CD14-positive monocyte (primary cell): Measurements from ENCODE around the gene DMGDH. TPM values are rescaled to one million over a fixed set of nuclear protein-coding genes. Genes with fewer than 3 reads are reported as not detected.

Experiments used
- DNase-seq, 3 donors: peaks; one replicate each; pipeline ENCODE4 v3.0.0-alpha.2; 2011 to 2022
- H2AFZ ChIP-seq: 2 replicates; pipeline ENCODE4 v1.6.0; 2012; ENCODE audit warnings: mild to moderate bottlenecking, low read depth, low read length, inconsistent platforms; ENCODE audit not compliant: insufficient read depth, poor library complexity, severe bottlenecking
- H3K27ac ChIP-seq, 2 donors: 1 replicate in 1 of 2; 2 replicates in 1 of 2; pipeline ENCODE4 v1.5.1; 2012 to 2013; ENCODE audit warnings: low read length in 2 of 2, control low read depth in 1 of 2, inconsistent platforms in 1 of 2, low read depth in 1 of 2, mild to moderate bottlenecking in 1 of 2
- H3K27me3 ChIP-seq, 2 donors: one replicate each; pipeline versions ENCODE4 v1.6.0 to v1.6.1; 2011 to 2013; ENCODE audit warnings: low read length in 2 of 2; ENCODE audit not compliant: control insufficient read depth in 2 of 2, insufficient read depth in 2 of 2
- H3K36me3 ChIP-seq, 2 donors: replicated peaks in 1 of 2; 1 replicate in 1 of 2; 2 replicates in 1 of 2; pipeline versions ENCODE4 v1.5.1 to v1.6.1; 2012 to 2013; ENCODE audit warnings: low read length in 2 of 2, control low read depth in 1 of 2, inconsistent platforms in 1 of 2, mild to moderate bottlenecking in 1 of 2; ENCODE audit not compliant: insufficient read depth in 2 of 2, control insufficient read depth in 1 of 2
- H3K4me1 ChIP-seq, 2 donors: 1 replicate in 1 of 2; 2 replicates in 1 of 2; pipeline versions ENCODE4 v1.5.1 to v1.6.1; 2012 to 2013; ENCODE audit warnings: low read length in 2 of 2, control low read depth in 1 of 2, inconsistent platforms in 1 of 2, mild to moderate bottlenecking in 1 of 2, moderate library complexity in 1 of 2; ENCODE audit not compliant: insufficient read depth in 2 of 2, control insufficient read depth in 1 of 2
- H3K4me2 ChIP-seq: replicated peaks from 2 replicates; pipeline ENCODE3; 2012; ENCODE audit warnings: low read length, moderate library complexity, mild to moderate bottlenecking; ENCODE audit not compliant: poor library complexity, severe bottlenecking; ENCODE audit errors: extremely low read depth
- H3K4me3 ChIP-seq, 3 experiments: fragments of 200-600 bp in 1 of 3; sonication (generic) in 1 of 3; replicated peaks in 1 of 3; 1 replicate in 2 of 3; 2 replicates in 1 of 3; pipeline ENCODE4 v1.5.1; 2011 to 2013; ENCODE audit warnings: low read length in 3 of 3, mild to moderate bottlenecking in 3 of 3, control low read depth in 2 of 3, low read depth in 2 of 3, inconsistent platforms in 1 of 3, moderate library complexity in 1 of 3
- H3K79me2 ChIP-seq: 2 replicates; pipeline ENCODE4 v1.6.0; 2012; ENCODE audit warnings: mild to moderate bottlenecking, control low read depth, inconsistent platforms, low read length, moderate library complexity; ENCODE audit not compliant: insufficient read depth
- H3K9ac ChIP-seq: 2 replicates; pipeline ENCODE4 v1.6.0; 2017; ENCODE audit warnings: low read length, mild to moderate bottlenecking; ENCODE audit not compliant: insufficient read depth, poor library complexity, severe bottlenecking
- H3K9me3 ChIP-seq, 2 donors: replicated peaks in 1 of 2; 1 replicate in 1 of 2; 2 replicates in 1 of 2; pipeline versions ENCODE4 v1.5.1 to v1.6.1; 2012 to 2013; ENCODE audit warnings: low read length in 2 of 2, control low read depth in 1 of 2; ENCODE audit not compliant: control insufficient read depth in 1 of 2, insufficient read depth in 1 of 2
- H4K20me1 ChIP-seq: 2 replicates; pipeline ENCODE4 v1.6.0; 2012; ENCODE audit warnings: mild to moderate bottlenecking, low read length, control low read depth, moderate library complexity; ENCODE audit not compliant: insufficient read depth
- H3K27ac Mint-ChIP-seq, 7 donors: one replicate each; pipeline ENCODE4 v1.8.0; 2020; ENCODE audit warnings: mild to moderate bottlenecking in 7 of 7, mixed read lengths in 7 of 7, moderate library complexity in 6 of 7, inconsistent platforms in 2 of 7
- H3K27me3 Mint-ChIP-seq, 3 donors: one replicate each; pipeline ENCODE4 v1.8.0; 2021 to 2022; ENCODE audit warnings: low read depth in 3 of 3, mild to moderate bottlenecking in 3 of 3, mixed read lengths in 3 of 3, moderate library complexity in 3 of 3, inconsistent platforms in 1 of 3
- H3K36me3 Mint-ChIP-seq, 2 donors: one replicate each; pipeline ENCODE4 v1.8.0; 2020; ENCODE audit warnings: mixed read lengths in 2 of 2, inconsistent platforms in 1 of 2, mild to moderate bottlenecking in 1 of 2
- H3K4me1 Mint-ChIP-seq: one replicate; pipeline ENCODE4 v1.8.0; 2020; ENCODE audit warnings: mild to moderate bottlenecking, mixed read lengths
- H3K4me3 Mint-ChIP-seq, 2 donors: one replicate each; pipeline ENCODE4 v1.8.0; 2020; ENCODE audit warnings: mild to moderate bottlenecking in 2 of 2, mixed read lengths in 2 of 2, moderate library complexity in 1 of 2
- H3K9me3 Mint-ChIP-seq, 7 donors: one replicate each; pipeline ENCODE4 v1.8.0; 2020 to 2022; ENCODE audit warnings: mixed read lengths in 7 of 7, mild to moderate bottlenecking in 6 of 7, moderate library complexity in 6 of 7, inconsistent platforms in 2 of 7
- CTCF ChIP-seq: fragments of 200-600 bp; IDR thresholded peaks from one replicate; pipeline ENCODE4 v1.8.0; 2022; ENCODE audit warnings: antibody characterized with exemption, mild to moderate bottlenecking
- WGBS: methylation state at CpG from one replicate; pipeline ENCODE4 v1.1.5; 2013; ENCODE audit warnings: missing lambda C conversion rate; ENCODE audit not compliant: insufficient coverage; 5-methylcytosine and 5-hydroxymethylcytosine counted together
- intact Hi-C, 2 donors: fragments of 100-400 bp; cut with micrococcal nuclease; formaldehyde crosslinking; loops; one replicate each; pipeline versions ENCODE4 v1.15.0 to v1.15.1; 2023
- polyA plus RNA-seq, 3 donors: library from polyadenylated mRNA; depleted of rRNA in 1 of 3; unstranded in 2 of 3; stranded (reverse) in 1 of 3; fragments of 300-500 nt in 2 of 3; fragments of >200 nt in 1 of 3; fragmentation: Illumina TruSeq in 2 of 3; gene quantifications; 1 replicate in 2 of 3; 2 replicates in 1 of 3; pipeline ENCODE4 v1.2.3, GENCODE V29; 2012 to 2021

Gene DMGDH
- polyA plus RNA-seq, 3 donors, result not detected

DNA sequence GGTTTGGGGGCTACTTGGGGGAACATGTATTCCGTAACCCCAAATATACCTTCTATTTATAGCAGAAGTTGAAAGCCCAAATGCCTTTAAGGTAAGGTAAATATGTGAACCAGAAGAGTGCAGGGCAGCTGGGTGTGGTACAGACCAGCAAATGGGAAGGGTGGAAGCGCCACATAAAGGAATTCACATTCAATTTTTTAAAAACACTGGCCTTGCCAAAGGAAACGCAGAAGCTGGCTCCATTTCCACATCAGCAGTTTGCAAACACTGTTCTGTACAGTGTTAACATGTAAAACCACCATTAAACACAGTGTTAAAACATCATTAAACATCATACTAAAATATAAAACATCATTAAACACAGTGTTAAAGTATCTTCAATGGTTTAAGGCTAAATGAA, 38.6 kb upstream of the DMGDH start:
- no peak overlapping the region for H3K27ac Mint-ChIP-seq
- peaks cover 0 to 4% of the 10 kb centered on the region in 2 donors for H3K36me3 Mint-ChIP-seq
- H3K4me3 Mint-ChIP-seq, result no peak overlapping the region
- Histone ChIP-seq H3K4me1 (peaks cover 18 to 23% of the 10 kb centered on the region in 2 donors), H2AFZ (no peak overlapping the region), H4K20me1 (no peaks in the 10 kb centered on the region), H3K4me3 (no peak overlapping the region), H3K36me3 (no peaks in the 10 kb centered on the region), H3K79me2 (no peaks in the 10 kb centered on the region), H3K4me2 (no peak overlapping the region), H3K9ac (no peak overlapping the region), H3K9me3 (peaks cover 0 to 12% of the 10 kb centered on the region in 2 donors), H3K27me3 (peaks cover 27 to 36% of the 10 kb centered on the region in 2 donors), H3K27ac (no peak overlapping the region)
- no peak for TF ChIP-seq CTCF
- no CpG with 5 or more reads among the region's 3 CpGs for WGBS
- H3K27me3 Mint-ChIP-seq, result peaks cover 31 to 36% (median 33%) of the 10 kb centered on the region in 3 donors
- no peak for DNase-seq
- intact Hi-C loops, result no loop called here
- H3K4me1 Mint-ChIP-seq, result peaks cover 32% of the 10 kb centered on the region
- peaks cover 0 to 7% (median 0%) of the 10 kb centered on the region in 7 donors for H3K9me3 Mint-ChIP-seq

GRCh38 chr5:79107020-79107796, 37.7 kb upstream of the DMGDH start:
- intact Hi-C loops, result no loop called here
- TF ChIP-seq CTCF, result no peak
- H3K9me3 Mint-ChIP-seq, result peaks cover 0 to 3% (median 2%) of the 10 kb centered on the region in 7 donors
- H3K27me3 ChIP-seq, result peaks cover 18 to 27% of the 10 kb centered on the region in 2 donors
- H3K36me3 Mint-ChIP-seq, result no peaks in the 10 kb centered on the region
- no peaks in the 10 kb centered on the region for H4K20me1 ChIP-seq
- no peak overlapping the region for H3K27ac ChIP-seq
- peak overlapping the region in 1 of 2 donors; percentile 48 for H3K4me3 Mint-ChIP-seq
- peaks cover 1 to 10% of the 10 kb centered on the region in 2 donors for H3K9me3 ChIP-seq
- H2AFZ ChIP-seq, result no peak overlapping the region
- H3K27ac Mint-ChIP-seq, result peak overlapping the region in 4 of 7 donors; percentile 18 to 61 (median 38)
- 52% methylated on average over 4 of the region's 7 CpGs for WGBS
- H3K4me1 ChIP-seq, result peaks cover 16 to 23% of the 10 kb centered on the region in 2 donors
- H3K79me2 ChIP-seq, result no peaks in the 10 kb centered on the region
- peaks cover 29% of the 10 kb centered on the region for H3K4me1 Mint-ChIP-seq
- no peak overlapping the region for H3K9ac ChIP-seq
- H3K4me3 ChIP-seq, result peak overlapping the region in 1 of 3 experiments; percentile 21
- DNase-seq, result peak; percentile 33 to 74 (median 42)
- peaks cover 23 to 27% (median 24%) of the 10 kb centered on the region in 3 donors for H3K27me3 Mint-ChIP-seq
- H3K36me3 ChIP-seq, result no peaks in the 10 kb centered on the region
- peak overlapping the region; percentile 20 for H3K4me2 ChIP-seq
